Stomach (tissue), 19 donors: Measurements from ENCODE around the gene MID1. TPM values are rescaled to one million over a fixed set of nuclear protein-coding genes. Genes with fewer than 3 reads are reported as not detected.

Experiments used
- DNase-seq, 2 donors: peaks; one replicate each; pipeline versions ENCODE4 v3.0.0 to v3.0.0-alpha.2; 2013 to 2019
- H3K27ac ChIP-seq, 5 donors: fragments of 200-600 bp in 4 of 5; sonication (generic) in 4 of 5; one replicate each; pipeline ENCODE4 v1.5.1; 2013 to 2019; ENCODE audit warnings: mild to moderate bottlenecking in 1 of 5, moderate library complexity in 1 of 5
- H3K27me3 ChIP-seq, 3 donors: fragments of 200-600 bp; sonication (generic); one replicate each; pipeline ENCODE4 v1.5.1; 2017 to 2019; ENCODE audit warnings: mixed run types in 1 of 3
- H3K36me3 ChIP-seq, 4 donors: fragments of 200-600 bp; sonication (generic); 1 replicate in 3 of 4; 2 replicates in 1 of 4; pipeline ENCODE4 v1.5.1; 2016 to 2019
- H3K4me1 ChIP-seq, 4 donors: fragments of 200-600 bp; sonication (generic); one replicate each; pipeline ENCODE4 v1.5.1; 2016 to 2019
- H3K4me3 ChIP-seq, 4 donors: fragments of 200-600 bp; sonication (generic) in 3 of 4; one replicate each; pipeline ENCODE4 v1.5.1; 2016 to 2019; ENCODE audit warnings: mild to moderate bottlenecking in 1 of 4
- H3K9me3 ChIP-seq, 4 donors: fragments of 200-600 bp; sonication (generic); one replicate each; pipeline ENCODE4 v1.5.1; 2016 to 2019
- EP300 ChIP-seq: sonication (generic); formaldehyde crosslinking; IDR thresholded peaks from one replicate; pipeline ENCODE4 v1.6.1; 2017; ENCODE audit warnings: antibody characterized with exemption
- POLR2A ChIP-seq, 4 donors: fragments of 450-650 bp; IDR thresholded peaks; one replicate each; pipeline ENCODE4 v1.6.1; 2016; ENCODE audit warnings: antibody characterized with exemption in 4 of 4, control low read depth in 2 of 4, mild to moderate bottlenecking in 1 of 4, moderate library complexity in 1 of 4
- POLR2AphosphoS5 ChIP-seq, 3 donors: sonication (generic); formaldehyde crosslinking; IDR thresholded peaks; one replicate each; pipeline ENCODE4 v1.6.1; 2016; ENCODE audit warnings: antibody characterized with exemption in 3 of 3
- WGBS, 5 donors: extraction: QIAGEN DNeasy Blood & Tissue Kit in 3 of 5; methylation state at CpG; one replicate each; pipeline versions ENCODE4 v1.1.5 to v1.1.7; 2013 to 2018; 5-methylcytosine and 5-hydroxymethylcytosine counted together
- intact Hi-C: fragments of 100-400 bp; cut with DNase I; formaldehyde crosslinking; loops from one replicate; pipeline ENCODE4 v1.15.1; 2023; ENCODE audit warnings: low total_unique reads
- long read RNA-seq, 10 donors: transcript quantifications; one replicate each; lab custom pipeline, GENCODE V29; 2026
- polyA plus RNA-seq, 3 donors: library from polyadenylated mRNA; stranded (reverse); fragments of 200-250 nt; gene quantifications; one replicate each; pipeline ENCODE4 v1.2.3, GENCODE V29; 2013
- total RNA-seq, 5 donors: library from RNA; depleted of rRNA; stranded (reverse); fragments of >200 nt; gene quantifications; one replicate each; pipeline versions ENCODE4 v1.1.0 to v1.2.3, GENCODE V29; 2014 to 2016
- TF ChIP-seq, protein P1 (sequence below), 7 experiments: fragments of 450-650 bp in 4 of 7; fragments of 200-600 bp in 3 of 7; sonication (generic) in 3 of 7; IDR thresholded peaks; one replicate each; pipeline ENCODE4 v1.5.1; 2016 to 2019; ENCODE audit warnings: antibody characterized with exemption in 7 of 7, control low read depth in 2 of 7, mild to moderate bottlenecking in 1 of 7
- donor health status: healthy with polysubstance abuse.
- donor health status: Bipolar disorder and iron deficiency.
- donor health status: healthy.

MID1 gene, protein sequence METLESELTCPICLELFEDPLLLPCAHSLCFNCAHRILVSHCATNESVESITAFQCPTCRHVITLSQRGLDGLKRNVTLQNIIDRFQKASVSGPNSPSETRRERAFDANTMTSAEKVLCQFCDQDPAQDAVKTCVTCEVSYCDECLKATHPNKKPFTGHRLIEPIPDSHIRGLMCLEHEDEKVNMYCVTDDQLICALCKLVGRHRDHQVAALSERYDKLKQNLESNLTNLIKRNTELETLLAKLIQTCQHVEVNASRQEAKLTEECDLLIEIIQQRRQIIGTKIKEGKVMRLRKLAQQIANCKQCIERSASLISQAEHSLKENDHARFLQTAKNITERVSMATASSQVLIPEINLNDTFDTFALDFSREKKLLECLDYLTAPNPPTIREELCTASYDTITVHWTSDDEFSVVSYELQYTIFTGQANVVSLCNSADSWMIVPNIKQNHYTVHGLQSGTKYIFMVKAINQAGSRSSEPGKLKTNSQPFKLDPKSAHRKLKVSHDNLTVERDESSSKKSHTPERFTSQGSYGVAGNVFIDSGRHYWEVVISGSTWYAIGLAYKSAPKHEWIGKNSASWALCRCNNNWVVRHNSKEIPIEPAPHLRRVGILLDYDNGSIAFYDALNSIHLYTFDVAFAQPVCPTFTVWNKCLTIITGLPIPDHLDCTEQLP
- total RNA-seq (10 to 100 TPM in 4 of 5 donors, 1 to 10 TPM in 1; 2.3 to 25.1 (median 15.4) TPM), polyA plus RNA-seq (1 to 10 TPM; 2.0 to 4.6 (median 2.0) TPM)
- long read RNA-seq, donor 1, partial matches to known transcripts, result 0 of 3 reads
- long read RNA-seq, donor 1, other reads (novel, unspliced or antisense), result 0 of 3 reads
- long read RNA-seq, donor 2, full-length matches to known transcripts, result 4 of 4 reads
- long read RNA-seq, donor 2, partial matches to known transcripts, result 0 of 4 reads
- long read RNA-seq, donor 2, other reads (novel, unspliced or antisense), result 0 of 4 reads
- long read RNA-seq, donor 3, full-length matches to known transcripts, result 6 of 6 reads
- long read RNA-seq, donor 3, partial matches to known transcripts, result 0 of 6 reads
- long read RNA-seq, donor 3, other reads (novel, unspliced or antisense), result 0 of 6 reads
- long read RNA-seq, donor 4, result 0 reads
- long read RNA-seq, donor 5, full-length matches to known transcripts, result 3 of 3 reads
- long read RNA-seq, donor 5, partial matches to known transcripts, result 0 of 3 reads
- long read RNA-seq, donor 5, other reads (novel, unspliced or antisense), result 0 of 3 reads
- long read RNA-seq, donor 6, full-length matches to known transcripts, result 3 of 3 reads
- long read RNA-seq, donor 6, partial matches to known transcripts, result 0 of 3 reads
- long read RNA-seq, donor 6, other reads (novel, unspliced or antisense), result 0 of 3 reads
- long read RNA-seq, donor 7, full-length matches to known transcripts, result 1 of 1 reads
- long read RNA-seq, donor 7, partial matches to known transcripts, result 0 of 1 reads
- long read RNA-seq, donor 7, other reads (novel, unspliced or antisense), result 0 of 1 reads
- long read RNA-seq, donor 8, full-length matches to known transcripts, result 3 of 3 reads
- long read RNA-seq, donor 8, partial matches to known transcripts, result 0 of 3 reads
- long read RNA-seq, donor 8, other reads (novel, unspliced or antisense), result 0 of 3 reads
- long read RNA-seq, donor 9, full-length matches to known transcripts, result 3 of 3 reads
- long read RNA-seq, donor 9, partial matches to known transcripts, result 0 of 3 reads
- long read RNA-seq, donor 9, other reads (novel, unspliced or antisense), result 0 of 3 reads
- long read RNA-seq, donor 10, partial matches to known transcripts, result 0 of 1 reads
- long read RNA-seq, donor 10, other reads (novel, unspliced or antisense), result 0 of 1 reads

DNA sequence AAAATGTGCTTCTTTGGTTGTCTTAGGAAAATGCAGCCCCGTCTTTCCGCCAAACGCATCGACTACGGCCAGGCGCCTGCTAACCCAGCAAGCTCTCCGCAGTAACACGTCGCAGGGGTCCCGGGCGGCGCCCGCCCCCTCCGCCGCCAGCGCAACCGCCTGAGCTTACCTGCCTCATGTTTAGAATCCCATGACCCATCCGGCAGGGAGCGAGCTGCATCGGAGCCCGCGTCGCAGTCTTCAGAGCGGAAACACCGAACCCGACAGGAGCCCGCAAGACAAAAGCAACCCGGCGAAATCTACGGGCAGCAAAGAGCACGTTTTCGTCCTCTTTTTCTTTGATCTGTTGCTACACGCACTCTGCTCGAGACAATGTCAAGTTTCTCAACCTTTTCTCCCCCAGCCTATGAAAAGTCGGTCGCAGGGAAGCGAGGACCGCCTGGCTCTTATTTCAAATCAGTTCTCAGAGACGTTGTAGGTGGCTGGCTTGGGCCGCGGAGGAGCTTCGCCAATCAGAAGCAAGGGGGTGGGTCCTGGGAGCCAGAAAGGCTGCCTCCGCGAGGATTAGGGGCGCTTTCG, at the start of gene MID1:
Gene MID1, minus strand, starts transcription at position 465 of the 579 bp plus-strand sequence. CDS start 53,038 bp downstream, outside the sequence.
- Histone ChIP-seq H3K27me3 (peaks cover 0 to 9% (median 0%) of the 10 kb centered on the region in 3 donors), H3K27ac (peak within 1 kb of the TSS; percentile 40 to 83 (median 77)), H3K4me1 (peaks cover 0 to 27% (median 11%) of the 10 kb centered on the region in 4 donors), H3K36me3 (no peaks in the 10 kb centered on the region), H3K4me3 (peak within 1 kb of the TSS; percentile 47 to 60 (median 57)), H3K9me3 (no peaks in the 10 kb centered on the region)
- intact Hi-C loops, result no loop called here
- peak; percentile 66 to 89 for DNase-seq
- 1 to 26% (median 4%) methylated on average over 11 to 46 of the region's 46 CpGs for WGBS, 5 donors
- peak; percentile 29 to 68 (median 41) for TF ChIP-seq POLR2AphosphoS5 (IDR thresholded peaks at IDR 0.05)
- TF ChIP-seq, protein P1, sequence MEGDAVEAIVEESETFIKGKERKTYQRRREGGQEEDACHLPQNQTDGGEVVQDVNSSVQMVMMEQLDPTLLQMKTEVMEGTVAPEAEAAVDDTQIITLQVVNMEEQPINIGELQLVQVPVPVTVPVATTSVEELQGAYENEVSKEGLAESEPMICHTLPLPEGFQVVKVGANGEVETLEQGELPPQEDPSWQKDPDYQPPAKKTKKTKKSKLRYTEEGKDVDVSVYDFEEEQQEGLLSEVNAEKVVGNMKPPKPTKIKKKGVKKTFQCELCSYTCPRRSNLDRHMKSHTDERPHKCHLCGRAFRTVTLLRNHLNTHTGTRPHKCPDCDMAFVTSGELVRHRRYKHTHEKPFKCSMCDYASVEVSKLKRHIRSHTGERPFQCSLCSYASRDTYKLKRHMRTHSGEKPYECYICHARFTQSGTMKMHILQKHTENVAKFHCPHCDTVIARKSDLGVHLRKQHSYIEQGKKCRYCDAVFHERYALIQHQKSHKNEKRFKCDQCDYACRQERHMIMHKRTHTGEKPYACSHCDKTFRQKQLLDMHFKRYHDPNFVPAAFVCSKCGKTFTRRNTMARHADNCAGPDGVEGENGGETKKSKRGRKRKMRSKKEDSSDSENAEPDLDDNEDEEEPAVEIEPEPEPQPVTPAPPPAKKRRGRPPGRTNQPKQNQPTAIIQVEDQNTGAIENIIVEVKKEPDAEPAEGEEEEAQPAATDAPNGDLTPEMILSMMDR (IDR thresholded peaks at IDR 0.05), result no peak

DNA sequence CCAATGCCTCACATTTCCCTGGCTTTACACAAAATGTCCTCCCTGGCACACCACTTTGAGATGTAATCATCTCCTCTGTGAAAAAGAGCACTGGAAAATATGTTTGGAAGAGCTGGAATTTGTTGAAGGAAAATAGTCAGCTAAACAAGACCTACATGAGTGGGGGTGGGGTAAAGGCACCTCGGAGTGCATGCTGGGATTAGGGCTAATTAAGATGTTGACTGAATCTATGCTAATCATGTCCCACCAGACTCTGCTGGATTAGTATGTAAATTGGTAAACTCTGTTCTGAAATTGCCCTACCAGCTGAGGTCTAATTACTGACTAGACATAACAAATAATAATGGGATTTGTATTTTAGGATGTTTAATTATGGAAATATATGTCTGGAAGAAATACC, 46.8 kb upstream of the MID1 start:
- no peaks in the 10 kb centered on the region for H3K27me3 ChIP-seq
- WGBS, 5 donors, result 53 to 76% (median 72%) methylated on average over 1 of the region's 1 CpG
- TF ChIP-seq EP300, result no peak
- TF ChIP-seq, protein P1 (IDR thresholded peaks at IDR 0.05), result no peak
- TF ChIP-seq POLR2AphosphoS5 (IDR thresholded peaks at IDR 0.05), result no peak
- no peak for TF ChIP-seq POLR2A (IDR thresholded peaks at IDR 0.05)
- DNase-seq, result no peak
- H3K27ac ChIP-seq, result no peak overlapping the region
- no peaks in the 10 kb centered on the region for H3K4me1 ChIP-seq
- intact Hi-C loops, result no loop called here
- H3K4me3 ChIP-seq, result no peak overlapping the region
- no peaks in the 10 kb centered on the region for H3K36me3 ChIP-seq
- H3K9me3 ChIP-seq, result no peaks in the 10 kb centered on the region

DNA sequence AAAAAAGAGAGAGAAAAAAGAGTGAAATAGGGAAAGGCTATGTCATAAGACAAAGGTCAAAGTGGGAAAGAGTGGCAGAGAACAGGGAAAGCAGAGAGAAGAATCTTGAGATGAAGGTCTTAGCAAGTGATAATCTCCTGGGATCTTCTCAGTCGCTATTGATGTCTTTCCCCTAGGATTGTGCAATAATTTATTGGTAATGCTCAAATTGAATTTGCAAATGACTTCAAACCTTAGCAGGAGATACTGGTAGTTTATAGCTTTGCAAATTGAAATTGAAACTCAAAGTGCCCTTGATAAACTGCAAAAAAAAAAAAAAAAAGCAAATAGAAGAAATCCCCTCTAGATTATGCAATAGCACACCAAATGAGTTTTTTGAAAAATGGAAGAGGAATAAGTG, 45.7 kb upstream of the MID1 start:
- H3K4me3 ChIP-seq, result no peak overlapping the region
- H3K36me3 ChIP-seq, result no peaks in the 10 kb centered on the region
- H3K27me3 ChIP-seq, result no peaks in the 10 kb centered on the region
- H3K27ac ChIP-seq, result no peak overlapping the region
- H3K4me1 ChIP-seq, result no peaks in the 10 kb centered on the region
- H3K9me3 ChIP-seq, result no peaks in the 10 kb centered on the region
- DNase-seq, result no peak
- 51 to 92% (median 79%) methylated on average over 1 of the region's 1 CpG for WGBS, 5 donors
- intact Hi-C loops, result no loop called here
- TF ChIP-seq, protein P1 (IDR thresholded peaks at IDR 0.05), result no peak
- TF ChIP-seq POLR2AphosphoS5 (IDR thresholded peaks at IDR 0.05) (no peak), POLR2A (IDR thresholded peaks at IDR 0.05) (no peak)
